Right atrium auricular region (tissue), 2 donors: ENCODE data around the gene SMIM38. TPM values are rescaled to one million over a fixed set of nuclear protein-coding genes. Genes with fewer than 3 reads are reported as not detected.

ENCODE experiments used
- DNase-seq: peaks from one replicate; pipeline ENCODE4 v3.0.0-alpha.2; 2019; ENCODE audit warnings: low spot score
- H3K27ac ChIP-seq, 2 donors: fragments of 200-600 bp; sonication (generic); 1 replicate in 1 of 2; 2 replicates in 1 of 2; pipeline ENCODE4 v1.5.1; 2016 to 2019
- H3K27me3 ChIP-seq, 2 donors: fragments of 200-600 bp; sonication (generic); one replicate each; pipeline versions ENCODE4 v1.5.1 to v1.6.0; 2017 to 2019
- H3K36me3 ChIP-seq: fragments of 200-600 bp; sonication (generic); one replicate; pipeline ENCODE4 v1.5.1; 2016
- H3K4me1 ChIP-seq, 2 donors: fragments of 200-600 bp; sonication (generic); one replicate each; pipeline versions ENCODE4 v1.5.1 to v1.6.0; 2017 to 2019
- H3K4me3 ChIP-seq, 2 donors: fragments of 200-600 bp; sonication (generic); 1 replicate in 1 of 2; 2 replicates in 1 of 2; pipeline ENCODE4 v1.5.1; 2017 to 2019; ENCODE audit warnings: mild to moderate bottlenecking in 1 of 2, moderate library complexity in 1 of 2
- H3K9me3 ChIP-seq, 2 donors: fragments of 200-600 bp; sonication (generic); one replicate each; pipeline ENCODE4 v1.5.1; 2019
- CTCF ChIP-seq, 2 donors: fragments of 200-600 bp; sonication (generic); IDR thresholded peaks; one replicate each; pipeline ENCODE4 v1.5.1; 2019; ENCODE audit warnings: antibody characterized with exemption in 2 of 2
- total RNA-seq, 2 donors: library from RNA; depleted of rRNA; stranded (reverse); fragments of >200 nt; gene quantifications; one replicate each; pipeline ENCODE4 v1.1.0, GENCODE V29; 2016

The SMIM38 gene
- total RNA-seq, 2 donors from 2014 or later = 0.35 TPM; not detected in 1

- Histone ChIP-seq H3K36me3 (no peaks in the 10 kb centered on the region), H3K4me3 (no peak overlapping the region), H3K9me3 (peaks cover 0 to 3% of the 10 kb centered on the region in 2 donors), H3K27ac (no peak overlapping the region), H3K4me1 (peaks cover 0 to 16% of the 10 kb centered on the region in 2 donors), H3K27me3 (no peaks in the 10 kb centered on the region)
- TF ChIP-seq CTCF (IDR thresholded peaks at IDR 0.05) = no peak
- DNase-seq = no peak
Observed at GRCh38 chr11:69114362-69114761, 41.4 kb upstream of the SMIM38 start.

GRCh38 chr11:69114811-69115523 lies 40.8 kb upstream of the SMIM38 start:
- H3K4me3 ChIP-seq = no peak overlapping the region
- no peak for TF ChIP-seq CTCF (IDR thresholded peaks at IDR 0.05)

GRCh38 chr11:69115586-69116560 lies 39.9 kb upstream of the SMIM38 start:
- Histone ChIP-seq H3K27ac (peak overlapping the region; percentile 51 to 62), H3K4me3 (no peak overlapping the region), H3K4me1 (peaks cover 0 to 16% of the 10 kb centered on the region in 2 donors), H3K36me3 (no peaks in the 10 kb centered on the region), H3K27me3 (no peaks in the 10 kb centered on the region), H3K9me3 (peaks cover 0 to 4% of the 10 kb centered on the region in 2 donors)
- DNase-seq = no peak
- TF ChIP-seq CTCF (IDR thresholded peaks at IDR 0.05) = no peak

More at GRCh38 chr11:69114811-69115523, 40.8 kb upstream of the SMIM38 start:
- no peaks in the 10 kb centered on the region for H3K36me3 ChIP-seq
- H3K9me3 ChIP-seq = peaks cover 0 to 4% of the 10 kb centered on the region in 2 donors
- DNase-seq = no peak
- H3K4me1 ChIP-seq = peaks cover 0 to 16% of the 10 kb centered on the region in 2 donors
- no peaks in the 10 kb centered on the region for H3K27me3 ChIP-seq
- peak overlapping the region; percentile 51 to 62 for H3K27ac ChIP-seq

GRCh38 chr11:69116671-69117070 lies 39.1 kb upstream of the SMIM38 start:
- TF ChIP-seq CTCF (IDR thresholded peaks at IDR 0.05) = no peak
- H3K9me3 ChIP-seq = peaks cover 0 to 4% of the 10 kb centered on the region in 2 donors
- H3K27ac ChIP-seq = no peak overlapping the region

GRCh38 chr11:69119190-69119589 lies 36.5 kb upstream of the SMIM38 start:
- Histone ChIP-seq H3K4me3 (no peak overlapping the region), H3K27me3 (no peaks in the 10 kb centered on the region), H3K9me3 (peaks cover 0 to 4% of the 10 kb centered on the region in 2 donors), H3K27ac (no peak overlapping the region), H3K4me1 (peaks cover 0 to 44% of the 10 kb centered on the region in 2 donors), H3K36me3 (no peaks in the 10 kb centered on the region)
- DNase-seq = no peak
- TF ChIP-seq CTCF (IDR thresholded peaks at IDR 0.05) = no peak

More at GRCh38 chr11:69116671-69117070, 39.1 kb upstream of the SMIM38 start:
- Histone ChIP-seq H3K4me1 (peaks cover 0 to 18% of the 10 kb centered on the region in 2 donors), H3K4me3 (no peak overlapping the region), H3K27me3 (no peaks in the 10 kb centered on the region), H3K36me3 (no peaks in the 10 kb centered on the region)
- no peak for DNase-seq
